Stimulated activated CD4-positive, alpha-beta T cell treated with anti-CD3 and anti-CD28 coated beads, Interleukin-2, amount 100 ng/mL, for 48 hours (primary cell): Measurements from ENCODE around the gene ASXL3.

Source experiments
- DNase-seq, 2 donors: peaks; one replicate each; pipeline ENCODE4 v3.0.0-alpha.2; 2020

The ASXL3 gene

GRCh38 chr18:33665187-33665586 is 87.2 kb downstream of the ASXL3 start:
- no peak for DNase-seq

GRCh38 chr18:33665641-33666040 is 87.6 kb downstream of the ASXL3 start:
- DNase-seq, result no peak

GRCh38 chr18:33666915-33667314 is 88.9 kb downstream of the ASXL3 start:
- DNase-seq, result no peak

GRCh38 chr18:33669589-33669988 is 91.6 kb downstream of the ASXL3 start:
- no peak for DNase-seq

- no peak for DNase-seq
Measured at GRCh38 chr18:33670029-33670428, 92.0 kb downstream of the ASXL3 start.

- DNase-seq, result no peak
Measured at GRCh38 chr18:33673689-33674088, 95.7 kb downstream of the ASXL3 start.

GRCh38 chr18:33676593-33676992 is 98.6 kb downstream of the ASXL3 start:
- no peak for DNase-seq

- no peak for DNase-seq
Measured at GRCh38 chr18:33677891-33678290, 99.9 kb downstream of the ASXL3 start.

GRCh38 chr18:33682436-33682835 is 104.4 kb downstream of the ASXL3 start:
- no peak for DNase-seq

GRCh38 chr18:33694593-33694992 is 116.6 kb downstream of the ASXL3 start:
- no peak for DNase-seq

GRCh38 chr18:33696332-33697162 is 118.5 kb downstream of the ASXL3 start:
- no peak for DNase-seq

GRCh38 chr18:33697498-33697897 is 119.5 kb downstream of the ASXL3 start:
- no peak for DNase-seq

GRCh38 chr18:33699372-33699771 is 121.4 kb downstream of the ASXL3 start:
- DNase-seq, result no peak

- DNase-seq, result no peak
Measured at GRCh38 chr18:33700513-33700976, 122.5 kb downstream of the ASXL3 start.

GRCh38 chr18:33702625-33703024 is 124.6 kb downstream of the ASXL3 start:
- DNase-seq, result no peak

GRCh38 chr18:33706391-33706790 is 128.4 kb downstream of the ASXL3 start:
- DNase-seq, result no peak

- DNase-seq, result no peak
Measured at GRCh38 chr18:33708876-33709275, 130.9 kb downstream of the ASXL3 start.

GRCh38 chr18:33710269-33710668 is 132.2 kb downstream of the ASXL3 start:
- DNase-seq, result no peak

GRCh38 chr18:33711514-33711913 is 133.5 kb downstream of the ASXL3 start:
- no peak for DNase-seq

- DNase-seq, result no peak
Measured at GRCh38 chr18:33712719-33713118, 134.7 kb downstream of the ASXL3 start.

GRCh38 chr18:33716061-33716683 is 138.2 kb downstream of the ASXL3 start:
- DNase-seq, result no peak

- DNase-seq, result no peak
Measured at GRCh38 chr18:33717339-33717738, 139.3 kb downstream of the ASXL3 start.

- DNase-seq, result no peak
Measured at GRCh38 chr18:33720133-33720532, 142.1 kb downstream of the ASXL3 start.

- DNase-seq, result no peak
Measured at GRCh38 chr18:33729556-33729955, 151.5 kb downstream of the ASXL3 start.
